ENCODE data around the gene COMMD4. TPM values are rescaled to one million over a fixed set of nuclear protein-coding genes. Genes with fewer than 3 reads are reported as not detected.
A peak's percentile ranks its signal among the peaks of the same experiment; 100 is the strongest.
"Not testable (repeated sequence)": the region's sequence is repeated elsewhere in the genome, so short reads cannot be mapped to it uniquely, and the experiment has no call there.

Gene COMMD4
- total RNA-seq (2014; rRNA removed; shearing (Covaris generic)), result 94.9 and 127 TPM in 2 replicates

- peak; percentile 94 for DNase-seq (ENCODE audit: low read depth)
These were observed at the start of gene COMMD4 for GRCh38 chr15:75335705-75336355. Gene COMMD4 (plus strand): TSS chr15:75336063. CDS start chr15:75336090, 27 bp downstream.

GRCh38 chr15:75293660-75294059, 42.2 kb upstream of the COMMD4 start:
- not testable (repeated sequence) for DNase-seq (ENCODE audit: low read depth)

GRCh38 chr15:75298541-75299310, 37.1 kb upstream of the COMMD4 start:
- DNase-seq (ENCODE audit: low read depth), result not testable (repeated sequence)

- not testable (repeated sequence) for DNase-seq (ENCODE audit: low read depth)
These were observed 36.6 kb upstream of the COMMD4 start for GRCh38 chr15:75299311-75299688.

GRCh38 chr15:75300026-75300425, 35.8 kb upstream of the COMMD4 start:
- DNase-seq (ENCODE audit: low read depth), result not testable (repeated sequence)

- DNase-seq (ENCODE audit: low read depth), result no peak
These were observed 33.5 kb upstream of the COMMD4 start for GRCh38 chr15:75302318-75302717.

GRCh38 chr15:75302753-75303152, 33.1 kb upstream of the COMMD4 start:
- DNase-seq (ENCODE audit: low read depth), result not testable (repeated sequence)

GRCh38 chr15:75306188-75306587, 29.7 kb upstream of the COMMD4 start:
- DNase-seq (ENCODE audit: low read depth), result no peak

GRCh38 chr15:75307778-75308390, 28.0 kb upstream of the COMMD4 start:
- DNase-seq (ENCODE audit: low read depth), result peak; percentile 56

GRCh38 chr15:75309711-75310110, 26.2 kb upstream of the COMMD4 start:
- no peak for DNase-seq (ENCODE audit: low read depth)

- peak; percentile 59 for DNase-seq (ENCODE audit: low read depth)
These were observed 23.3 kb upstream of the COMMD4 start for GRCh38 chr15:75312548-75312947.

GRCh38 chr15:75313116-75313845, 22.6 kb upstream of the COMMD4 start:
- DNase-seq (ENCODE audit: low read depth), result no peak

- DNase-seq (ENCODE audit: low read depth), result no peak
These were observed 21.1 kb upstream of the COMMD4 start for GRCh38 chr15:75314552-75315290.

- not testable (repeated sequence) for DNase-seq (ENCODE audit: low read depth)
These were observed 16.5 kb upstream of the COMMD4 start for GRCh38 chr15:75319231-75319897.

GRCh38 chr15:75321711-75322110, 14.2 kb upstream of the COMMD4 start:
- DNase-seq (ENCODE audit: low read depth), result no peak

- no peak for DNase-seq (ENCODE audit: low read depth)
These were observed 9.9 kb upstream of the COMMD4 start for GRCh38 chr15:75325922-75326321.

GRCh38 chr15:75327005-75327404, 8.9 kb upstream of the COMMD4 start:
- DNase-seq (ENCODE audit: low read depth), result no peak

GRCh38 chr15:75327491-75327890, 8.4 kb upstream of the COMMD4 start:
- no peak for DNase-seq (ENCODE audit: low read depth)

- DNase-seq (ENCODE audit: low read depth), result no peak
These were observed 7.2 kb upstream of the COMMD4 start for GRCh38 chr15:75328493-75329314.

- no peak for DNase-seq (ENCODE audit: low read depth)
These were observed 6.3 kb upstream of the COMMD4 start for GRCh38 chr15:75329571-75329970.
